Adrenal gland (tissue), 12 donors: Measurements from ENCODE around the gene CNKSR2. TPM values are rescaled to one million over a fixed set of nuclear protein-coding genes. Genes with fewer than 3 reads are reported as not detected.

Experiments used
- DNase-seq, 7 donors: peaks; one replicate each; pipeline ENCODE4 v3.0.0-alpha.2; 2019 to 2020
- H3K27ac ChIP-seq, 5 donors: fragments of 200-600 bp; sonication (generic) in 4 of 5; 1 replicate in 3 of 5; 2 replicates in 2 of 5; pipeline versions ENCODE4 v1.5.1 to v1.8.0; 2016 to 2020; ENCODE audit warnings: mild to moderate bottlenecking in 1 of 5
- H3K27me3 ChIP-seq: fragments of 200-600 bp; 2 replicates; pipeline ENCODE4 v1.8.0; 2021
- H3K36me3 ChIP-seq, 2 donors: fragments of 200-600 bp; replicated peaks in 1 of 2; 1 replicate in 1 of 2; 2 replicates in 1 of 2; pipeline versions ENCODE4 v1.5.1 to v1.8.0; 2018 to 2022
- H3K4me1 ChIP-seq, 2 donors: fragments of 200-600 bp; replicated peaks in 1 of 2; 1 replicate in 1 of 2; 2 replicates in 1 of 2; pipeline versions ENCODE4 v1.5.1 to v1.8.0; 2018 to 2021
- H3K4me3 ChIP-seq, 4 donors: fragments of 200-600 bp; sonication (generic) in 3 of 4; one replicate each; pipeline ENCODE4 v1.5.1; 2016 to 2018
- H3K9me3 ChIP-seq, 3 donors: fragments of 200-600 bp; sonication (generic) in 1 of 3; replicated peaks in 1 of 3; 1 replicate in 2 of 3; 2 replicates in 1 of 3; pipeline versions ENCODE4 v1.5.1 to v1.8.0; 2016 to 2021
- POLR2A ChIP-seq, 2 donors: fragments of 450-650 bp; IDR thresholded peaks; one replicate each; pipeline ENCODE4 v1.6.1; 2017; ENCODE audit warnings: antibody characterized with exemption in 2 of 2, mild to moderate bottlenecking in 2 of 2, moderate library complexity in 1 of 2
- WGBS, 4 donors: extraction: QIAGEN DNeasy Blood & Tissue Kit in 2 of 4; methylation state at CpG; one replicate each; pipeline versions ENCODE4 v1.1.5 to v1.1.7; 2013 to 2017; 5-methylcytosine and 5-hydroxymethylcytosine counted together
- intact Hi-C, 2 donors: fragments of 100-400 bp; cut with DNase I; formaldehyde crosslinking; loops; one replicate each; pipeline versions ENCODE4 v1.14.1 to v1.15.0; 2022 to 2023
- polyA plus RNA-seq, 3 donors: library from polyadenylated mRNA; stranded (reverse); fragments of 200-250 nt in 2 of 3; fragments of 350-450 nt in 1 of 3; fragmentation: Illumina TruSeq in 1 of 3; extraction: RNeasy Lipid Tissue Mini Kit (QIAGEN cat#74804) in 1 of 3; gene quantifications; one replicate each; pipeline ENCODE4 v1.2.3, GENCODE V29; 2013 to 2014
- total RNA-seq, 9 donors: library from RNA; depleted of rRNA in 4 of 9; stranded (reverse); fragments of >200 nt in 4 of 9; fragments of 120-200 nt in 1 of 9; fragmentation: NEBNext Ultra II Directional in 1 of 9; extraction: Animal tissue kit (Norgen Biotek cat#: 25700) in 1 of 9; gene quantifications; one replicate each; pipeline versions ENCODE4 v1.1.0 to v1.2.4, GENCODE V29; 2013 to 2023
- TF ChIP-seq, protein P1 (sequence below), 6 experiments: fragments of 450-650 bp in 4 of 6; fragments of 200-600 bp in 2 of 6; sonication (generic) in 1 of 6; IDR thresholded peaks; 1 replicate in 5 of 6; 2 replicates in 1 of 6; pipeline versions ENCODE4 v1.5.1 to v1.8.0; 2016 to 2021; ENCODE audit warnings: antibody characterized with exemption in 6 of 6, mild to moderate bottlenecking in 2 of 6, moderate library complexity in 1 of 6
- donor health status: healthy with polysubstance abuse.
- donor health status: Bipolar disorder and iron deficiency.
- donor health status: DM: yes; HTN: yes; CAD: no.
- donor health status: DM: no; HTN: no; CAD: no.
- donor health status: DM: no; HTN: no; CAD: no.
- donor health status: DM: yes; HTN: yes; CAD: no.

The CNKSR2 gene
- total and polyA plus RNA-seq, 12 donors = 1.5 to 18.2 (median 3.8) TPM

DNA sequence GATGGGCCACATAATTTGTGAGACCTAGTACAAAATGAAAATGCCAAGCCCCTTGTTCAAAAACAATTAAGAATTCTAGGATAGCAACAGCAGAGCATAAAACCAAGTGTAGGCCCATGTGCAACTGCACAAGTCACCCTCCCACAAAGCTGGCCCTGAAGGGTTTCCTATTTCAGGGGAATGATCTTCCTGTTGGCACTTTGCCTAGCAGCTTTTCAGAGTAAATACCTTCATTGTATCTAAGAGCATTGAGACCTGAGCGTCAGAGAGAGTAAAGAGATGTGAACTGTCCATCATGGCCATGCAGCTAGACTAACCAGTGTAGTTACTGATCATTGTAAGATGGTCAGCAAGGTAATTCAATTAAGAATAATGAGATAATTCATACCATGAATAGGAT, 113.6 kb downstream of the CNKSR2 start:
- intact Hi-C loops = loop anchor here in 1 of 2 donors (10.0 kb wide), 1 partner anchor 963 kb away; no protein-coding TSS in a partner anchor
- DNase-seq = no peak
- H3K4me3 ChIP-seq = no peak overlapping the region
- no peaks in the 10 kb centered on the region for H3K9me3 ChIP-seq
- TF ChIP-seq POLR2A (IDR thresholded peaks at IDR 0.05) = no peak
- TF ChIP-seq, protein P1, sequence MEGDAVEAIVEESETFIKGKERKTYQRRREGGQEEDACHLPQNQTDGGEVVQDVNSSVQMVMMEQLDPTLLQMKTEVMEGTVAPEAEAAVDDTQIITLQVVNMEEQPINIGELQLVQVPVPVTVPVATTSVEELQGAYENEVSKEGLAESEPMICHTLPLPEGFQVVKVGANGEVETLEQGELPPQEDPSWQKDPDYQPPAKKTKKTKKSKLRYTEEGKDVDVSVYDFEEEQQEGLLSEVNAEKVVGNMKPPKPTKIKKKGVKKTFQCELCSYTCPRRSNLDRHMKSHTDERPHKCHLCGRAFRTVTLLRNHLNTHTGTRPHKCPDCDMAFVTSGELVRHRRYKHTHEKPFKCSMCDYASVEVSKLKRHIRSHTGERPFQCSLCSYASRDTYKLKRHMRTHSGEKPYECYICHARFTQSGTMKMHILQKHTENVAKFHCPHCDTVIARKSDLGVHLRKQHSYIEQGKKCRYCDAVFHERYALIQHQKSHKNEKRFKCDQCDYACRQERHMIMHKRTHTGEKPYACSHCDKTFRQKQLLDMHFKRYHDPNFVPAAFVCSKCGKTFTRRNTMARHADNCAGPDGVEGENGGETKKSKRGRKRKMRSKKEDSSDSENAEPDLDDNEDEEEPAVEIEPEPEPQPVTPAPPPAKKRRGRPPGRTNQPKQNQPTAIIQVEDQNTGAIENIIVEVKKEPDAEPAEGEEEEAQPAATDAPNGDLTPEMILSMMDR (IDR thresholded peaks at IDR 0.05) = no peak
- peaks cover 14% of the 10 kb centered on the region for H3K27me3 ChIP-seq
- H3K36me3 ChIP-seq = no peaks in the 10 kb centered on the region
- no peak overlapping the region for H3K27ac ChIP-seq
- H3K4me1 ChIP-seq = no peaks in the 10 kb centered on the region
- WGBS, 4 donors = 47 to 78% (median 63%) methylated on average over 1 of the region's 1 CpG

DNA sequence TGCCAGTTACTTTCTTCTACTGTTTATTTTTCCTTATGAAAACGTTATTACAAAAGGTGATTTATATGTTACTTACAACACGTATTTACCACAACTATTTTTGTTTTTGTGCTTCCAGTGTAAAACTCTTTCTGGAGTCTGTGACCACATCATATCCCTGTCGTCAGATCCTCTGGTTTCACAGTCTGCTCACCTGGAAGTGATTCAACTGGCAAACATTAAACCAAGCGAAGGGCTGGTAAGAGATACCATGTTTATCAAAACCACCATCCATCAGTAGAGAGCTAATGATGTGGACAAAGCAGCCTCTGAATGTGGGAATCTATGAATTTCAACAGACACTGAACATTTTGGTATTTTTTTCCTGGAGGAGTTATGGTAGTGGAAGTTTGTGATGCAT, 116.1 kb downstream of the CNKSR2 start:
- TF ChIP-seq POLR2A (IDR thresholded peaks at IDR 0.05) = no peak
- TF ChIP-seq, protein P1 (IDR thresholded peaks at IDR 0.05) = no peak
- peaks cover 24% of the 10 kb centered on the region for H3K27me3 ChIP-seq
- no peaks in the 10 kb centered on the region for H3K4me1 ChIP-seq
- H3K27ac ChIP-seq = no peak overlapping the region
- intact Hi-C loops = no loop called here
- no peak overlapping the region for H3K4me3 ChIP-seq
- no peaks in the 10 kb centered on the region for H3K36me3 ChIP-seq
- no peak for DNase-seq
- 39 to 63% (median 46%) methylated on average over 4 of the region's 4 CpGs for WGBS, 4 donors
- no peaks in the 10 kb centered on the region for H3K9me3 ChIP-seq

DNA sequence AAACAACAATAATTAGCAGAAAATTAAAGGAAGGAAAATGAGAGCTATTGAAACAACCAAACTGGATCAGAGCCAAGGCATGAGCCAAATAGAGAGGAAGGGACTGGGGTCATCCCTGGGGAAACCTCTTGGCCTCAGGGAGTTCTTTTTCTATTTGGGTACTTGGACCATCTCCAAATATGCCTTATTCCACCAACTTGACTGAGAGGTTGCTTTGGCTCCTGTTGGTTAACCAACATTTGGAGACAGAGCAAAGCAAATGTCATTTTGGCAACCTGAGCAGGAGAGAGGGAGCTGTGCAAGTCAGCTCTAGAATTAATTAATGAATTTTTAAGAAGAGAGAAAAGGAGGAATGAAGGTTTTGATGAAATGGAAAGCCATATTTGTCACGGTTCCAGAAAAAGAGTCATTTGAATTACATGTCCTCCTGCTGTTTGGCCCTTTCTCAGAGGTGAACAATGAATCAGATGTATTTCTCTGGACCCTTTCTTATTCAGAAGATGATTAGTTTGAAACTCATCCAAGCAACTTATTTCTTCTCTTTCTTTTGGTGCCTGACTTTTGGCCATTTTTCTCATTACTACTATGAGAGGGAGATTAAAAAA, 119.1 kb downstream of the CNKSR2 start:
- Histone ChIP-seq H3K36me3 (no peaks in the 10 kb centered on the region), H3K27ac (no peak overlapping the region), H3K4me1 (no peaks in the 10 kb centered on the region), H3K27me3 (peaks cover 24% of the 10 kb centered on the region), H3K4me3 (no peak overlapping the region), H3K9me3 (no peaks in the 10 kb centered on the region)
- TF ChIP-seq, protein P1 (IDR thresholded peaks at IDR 0.05) = no peak
- TF ChIP-seq POLR2A (IDR thresholded peaks at IDR 0.05) = no peak
- no peak for DNase-seq
- intact Hi-C loops = no loop called here
- 48 to 83% (median 64%) methylated on average over 1 of the region's 1 CpG for WGBS, 4 donors

DNA sequence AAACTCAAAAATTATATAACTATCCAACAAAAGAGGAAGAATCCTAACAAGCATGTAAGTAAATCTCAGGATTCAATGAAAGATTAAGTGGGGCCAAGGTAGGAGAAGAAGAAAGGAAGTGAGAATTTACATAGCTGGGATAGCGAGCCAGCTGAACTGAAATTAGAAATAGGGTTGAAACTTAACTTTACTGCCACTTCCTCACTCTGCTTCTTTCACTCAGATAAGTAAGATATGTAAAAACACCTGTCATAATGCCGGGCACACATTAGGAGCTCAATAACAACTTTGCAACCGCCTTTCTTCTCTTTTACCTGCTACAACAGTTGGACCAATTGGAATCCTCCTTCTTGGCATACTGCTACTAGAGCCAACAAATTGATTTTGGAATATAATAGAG, 129.4 kb downstream of the CNKSR2 start:
- H3K27ac ChIP-seq = no peak overlapping the region
- no peak overlapping the region for H3K4me3 ChIP-seq
- H3K27me3 ChIP-seq = peaks cover 6% of the 10 kb centered on the region
- no peaks in the 10 kb centered on the region for H3K4me1 ChIP-seq
- H3K9me3 ChIP-seq = no peaks in the 10 kb centered on the region
- no peak for DNase-seq
- intact Hi-C loops = no loop called here
- 57 to 85% (median 76%) methylated on average over 3 of the region's 3 CpGs for WGBS, 4 donors
- H3K36me3 ChIP-seq = no peaks in the 10 kb centered on the region
- TF ChIP-seq, protein P1 (IDR thresholded peaks at IDR 0.05) = no peak
- TF ChIP-seq POLR2A (IDR thresholded peaks at IDR 0.05) = no peak
